NCI-H1417 treated with DMSO at 0.1 percent for 48 hours (cell line): ENCODE data around the gene FAM210B.
"Not testable (repeated sequence)": the region's sequence is repeated elsewhere in the genome, so short reads cannot be mapped to it uniquely, and the experiment has no call there.

Source experiments
- DNase-seq: peaks from one replicate; lab custom pipeline; 2025; lab: John Stamatoyannopoulos, UW

The FAM210B gene

DNA sequence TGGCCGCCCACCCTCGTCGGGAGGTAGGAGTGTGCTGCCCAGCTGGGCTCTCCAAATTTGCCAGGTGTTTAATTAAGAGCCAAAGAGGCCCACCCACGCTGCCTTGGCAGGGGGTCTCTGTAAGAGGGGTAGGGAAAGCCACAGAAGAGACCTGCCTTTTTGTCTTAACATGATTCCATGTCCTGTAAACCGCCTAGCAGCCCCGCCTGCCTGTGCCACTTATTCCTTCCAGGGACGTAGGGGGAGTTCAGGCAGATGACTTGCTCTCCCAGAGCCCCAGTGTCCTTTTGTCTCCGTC lies 2.1 kb downstream of the FAM210B start:
- no peak for DNase-seq

DNA sequence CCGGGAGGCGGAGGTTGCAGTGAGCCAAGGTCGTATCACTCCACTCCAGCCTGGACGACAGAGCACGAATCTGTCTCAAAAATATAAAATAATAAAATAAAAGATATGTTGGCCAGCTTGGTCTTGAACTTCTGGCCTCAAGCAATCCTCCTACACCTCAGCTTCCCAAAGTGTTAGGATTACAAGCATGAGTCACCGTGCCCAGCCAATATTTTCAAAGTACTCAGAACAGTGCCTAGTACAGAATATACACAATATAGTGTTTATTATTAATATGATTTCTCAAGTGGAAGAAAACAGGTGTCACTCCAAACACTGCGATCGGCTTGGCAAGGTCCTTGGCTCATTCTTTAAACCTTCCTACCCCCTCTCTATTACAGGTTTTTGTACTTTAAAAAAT lies 3.1 kb downstream of the FAM210B start:
- no peak for DNase-seq

DNA sequence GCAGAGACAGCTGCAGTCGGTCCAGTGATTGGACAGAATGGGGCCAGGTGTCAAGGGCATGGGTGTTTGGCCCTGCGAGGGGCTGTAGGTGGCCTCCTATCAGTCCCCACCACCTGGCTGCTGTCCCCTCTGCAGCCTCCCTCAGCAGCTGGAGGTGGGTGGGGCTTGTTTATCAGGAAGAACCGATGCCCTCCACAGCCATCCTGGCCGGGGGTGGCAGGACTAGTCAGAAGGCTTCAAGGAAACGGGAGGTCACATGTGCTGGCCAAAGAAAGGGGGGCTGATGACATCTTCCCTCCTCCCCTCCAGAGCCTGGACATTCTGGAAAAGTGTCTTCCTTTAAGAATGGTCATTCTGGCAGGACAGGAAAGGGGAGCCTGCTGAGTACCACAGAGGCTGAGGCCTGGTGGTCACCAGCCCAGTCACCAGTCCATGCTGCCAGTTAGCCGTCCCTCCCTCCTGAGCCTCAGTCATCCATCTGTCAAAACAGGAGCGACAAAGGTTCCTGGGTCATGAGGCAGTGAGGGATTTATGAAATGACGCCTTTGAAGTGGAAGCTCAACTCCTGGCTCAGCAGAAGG lies 4.1 kb downstream of the FAM210B start:
- no peak for DNase-seq

DNA sequence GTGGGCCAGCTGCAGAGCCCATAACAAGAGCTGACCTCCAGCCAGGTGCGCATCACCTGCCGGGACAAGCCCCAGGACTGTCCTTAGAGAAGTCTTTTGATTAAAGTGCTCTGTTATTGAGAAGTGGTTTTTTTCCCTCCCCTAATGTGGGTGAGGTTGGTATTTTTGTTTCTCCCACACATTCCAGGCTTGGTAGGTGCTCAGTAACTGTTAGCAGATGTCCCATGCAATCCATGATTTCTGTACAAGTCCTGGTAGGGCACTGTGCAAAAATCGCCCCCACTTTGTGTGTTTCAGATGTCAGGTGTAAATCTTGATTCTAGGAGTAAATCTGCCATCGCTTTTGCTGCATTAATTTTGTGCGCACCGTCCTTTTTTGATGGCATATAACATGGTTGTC lies 4.7 kb downstream of the FAM210B start:
- no peak for DNase-seq

DNA sequence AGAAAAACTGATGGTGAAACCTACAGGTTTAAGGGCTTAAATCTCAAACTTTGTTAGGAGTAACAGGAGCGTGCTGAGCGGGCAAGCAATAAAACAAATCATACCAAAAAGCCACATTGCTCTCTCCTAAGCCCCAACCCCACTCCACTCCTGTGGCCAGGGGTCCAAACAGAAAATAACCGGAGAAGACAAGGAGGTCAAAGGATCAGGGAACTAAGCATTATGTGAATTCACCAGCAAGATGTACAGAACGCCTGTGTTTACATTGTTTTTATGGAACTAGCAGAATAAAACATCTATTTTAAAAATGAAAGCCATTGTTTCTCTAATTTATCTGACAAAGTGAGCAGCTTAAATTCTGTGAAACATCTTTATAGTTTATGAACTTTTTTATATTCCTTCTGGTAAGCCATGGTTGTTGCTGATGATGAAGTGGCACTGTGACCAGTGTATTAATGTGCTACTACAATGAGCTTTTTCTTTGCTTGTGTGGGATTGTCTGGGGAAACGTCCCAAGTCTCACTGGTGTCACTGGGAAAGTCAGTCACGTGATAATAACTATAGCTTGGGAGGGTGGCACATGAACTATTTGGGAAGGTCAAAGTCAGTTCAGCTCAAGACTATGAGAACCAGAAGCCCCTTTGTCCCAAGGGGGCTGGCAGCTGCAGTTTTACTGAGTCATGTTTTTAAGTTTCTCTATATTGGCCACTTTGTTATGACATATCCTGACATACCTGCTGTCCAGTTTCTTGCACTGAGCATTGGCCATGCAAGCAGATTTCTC lies 9.8 kb downstream of the FAM210B start:
- no peak for DNase-seq

DNA sequence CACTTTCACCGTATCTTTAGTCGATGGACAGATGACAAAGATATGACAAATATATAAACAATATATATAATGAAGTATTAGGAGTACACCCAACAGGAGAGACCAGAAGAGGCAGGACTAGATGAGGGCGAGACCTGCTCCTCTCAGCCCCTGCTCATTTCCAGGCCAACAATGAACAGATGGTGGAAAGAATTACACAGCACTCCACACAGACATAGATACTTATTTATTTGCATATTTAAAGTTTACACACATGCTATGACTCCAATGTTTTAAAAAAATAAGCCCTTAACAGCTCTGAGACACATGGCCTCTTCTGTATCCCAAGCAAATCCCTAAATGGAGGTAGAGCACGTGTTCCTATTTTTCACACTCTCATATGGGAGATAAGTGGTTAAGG lies 10.4 kb downstream of the FAM210B start:
- DNase-seq, result no peak

DNA sequence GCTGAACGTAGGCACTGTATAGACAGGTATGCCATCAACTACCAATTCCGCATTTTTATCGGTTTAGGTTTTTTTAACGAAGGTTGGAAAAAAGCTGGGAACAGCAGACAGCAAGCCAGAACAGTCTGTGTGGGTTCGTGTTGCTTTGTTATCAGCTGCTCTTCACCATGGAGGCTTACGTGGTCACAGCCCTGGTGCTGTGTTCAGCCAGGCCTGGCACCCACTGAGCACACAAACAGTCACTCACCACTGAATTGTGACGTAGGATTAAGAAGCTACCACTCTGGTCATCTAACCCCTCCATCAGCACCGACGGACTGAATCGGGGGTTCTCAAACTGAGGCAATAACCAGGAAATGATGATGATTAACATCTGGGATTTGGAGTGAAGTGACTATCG lies 13.2 kb downstream of the FAM210B start:
- DNase-seq, result no peak

DNA sequence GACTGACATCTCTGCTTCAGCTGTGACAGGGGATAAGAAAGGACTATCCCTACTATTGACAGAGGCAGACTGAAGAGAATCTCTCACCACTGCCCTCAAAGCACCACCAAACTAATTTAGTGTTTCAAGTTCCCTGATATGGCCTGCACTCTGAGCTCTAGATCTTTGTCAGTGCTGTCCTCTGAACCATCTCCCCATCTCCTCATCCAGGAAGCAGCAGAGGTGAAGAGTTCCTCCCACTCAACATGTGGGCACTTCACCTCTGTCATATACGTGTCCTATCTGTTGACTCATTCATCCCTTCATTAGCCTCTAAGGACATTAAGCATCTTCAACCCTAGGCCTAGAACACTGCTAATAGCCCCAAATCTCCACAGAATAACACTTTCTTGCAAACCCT lies 14.1 kb downstream of the FAM210B start:
- DNase-seq, result no peak

DNA sequence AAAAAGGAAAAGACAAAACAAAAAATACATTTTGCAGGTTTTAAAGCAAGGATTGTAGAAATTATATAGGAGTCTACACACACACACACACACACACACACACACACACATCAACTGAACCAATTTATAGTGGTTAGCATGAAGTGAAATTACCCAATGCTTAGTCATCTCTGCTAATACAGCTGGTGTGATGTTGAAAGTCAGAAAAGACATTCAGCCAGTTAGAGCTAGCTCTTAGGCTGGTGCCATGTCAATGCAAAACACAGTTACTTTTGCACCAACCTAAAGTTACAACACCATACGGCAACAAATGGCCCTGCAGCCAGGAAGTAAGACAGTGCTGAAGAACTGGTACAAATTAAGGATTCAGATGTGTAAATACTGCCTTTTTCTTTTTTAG lies 15.2 kb downstream of the FAM210B start:
- DNase-seq, result no peak

DNA sequence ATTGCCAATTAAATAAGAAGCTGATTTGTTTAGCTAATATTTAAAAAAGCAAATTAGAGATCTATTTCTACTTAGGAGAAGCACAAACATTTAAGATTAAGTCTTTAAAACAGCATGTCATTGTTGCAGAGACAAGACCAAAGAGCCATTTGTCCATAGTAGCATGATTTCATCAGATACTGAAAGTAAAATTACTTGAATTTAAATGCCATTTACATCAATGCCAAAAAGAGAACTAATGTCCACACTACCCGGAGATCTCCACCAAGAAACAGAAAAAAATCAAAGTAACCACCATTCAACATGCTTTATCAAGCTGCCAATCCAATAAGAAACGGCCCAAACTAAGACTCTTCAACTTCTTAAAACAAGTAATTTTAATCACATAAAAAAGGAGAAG lies 17.6 kb downstream of the FAM210B start:
- no peak for DNase-seq

DNA sequence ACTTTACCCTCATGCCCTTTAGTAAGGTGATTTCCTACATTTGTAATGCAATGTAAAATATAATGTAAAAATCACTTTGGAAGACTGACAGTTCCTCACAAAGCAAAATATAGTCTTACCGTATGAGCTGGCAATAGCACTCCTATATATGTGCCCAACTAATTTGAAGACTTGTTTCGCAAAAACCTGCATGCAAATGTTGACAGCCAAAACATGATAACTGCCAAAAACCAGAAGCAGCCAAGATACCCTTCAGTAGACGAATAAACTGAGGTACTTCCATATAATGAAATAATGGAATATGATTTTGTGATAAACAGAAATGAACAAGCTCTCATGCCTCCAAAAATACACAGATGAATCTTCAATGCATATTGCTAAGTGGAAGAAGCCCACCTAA lies 19.6 kb downstream of the FAM210B start:
- no peak for DNase-seq

DNA sequence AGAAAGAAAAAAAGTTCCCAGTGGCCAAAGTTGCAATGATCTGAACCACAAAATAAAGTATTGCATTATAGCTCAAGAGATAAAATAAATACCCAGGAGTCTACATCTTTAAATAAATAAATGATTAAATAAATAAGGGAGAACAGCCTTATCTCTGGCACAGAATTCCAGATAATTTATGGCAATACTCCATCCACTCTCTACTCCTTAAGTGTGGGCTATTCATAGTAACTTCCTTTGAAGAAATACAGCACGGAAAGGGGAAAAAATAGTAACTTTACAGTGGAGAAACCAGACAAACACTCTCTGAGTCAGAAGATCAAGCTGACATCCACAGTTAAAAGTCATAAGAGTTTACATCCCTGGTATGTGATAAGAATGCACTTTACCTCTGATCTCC lies 21.6 kb downstream of the FAM210B start:
- DNase-seq, result no peak

DNA sequence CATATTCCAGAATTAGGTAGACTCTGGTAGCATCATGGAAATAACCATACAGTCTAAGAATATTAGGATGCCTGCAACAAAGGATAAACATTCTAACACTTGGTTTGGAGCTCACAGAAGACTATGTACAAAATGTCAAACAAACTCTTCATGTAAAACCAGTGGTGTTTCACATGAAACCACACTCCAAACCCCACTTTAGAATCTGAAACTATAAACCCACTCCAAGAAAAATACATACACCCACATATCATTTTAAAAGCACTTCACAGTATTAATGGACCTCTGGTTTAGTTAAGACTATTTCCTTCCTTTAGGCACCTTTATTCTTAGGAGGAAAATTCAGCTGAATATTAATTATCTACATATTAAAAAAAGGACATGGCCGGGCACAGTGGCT lies 22.7 kb downstream of the FAM210B start:
- no peak for DNase-seq

DNA sequence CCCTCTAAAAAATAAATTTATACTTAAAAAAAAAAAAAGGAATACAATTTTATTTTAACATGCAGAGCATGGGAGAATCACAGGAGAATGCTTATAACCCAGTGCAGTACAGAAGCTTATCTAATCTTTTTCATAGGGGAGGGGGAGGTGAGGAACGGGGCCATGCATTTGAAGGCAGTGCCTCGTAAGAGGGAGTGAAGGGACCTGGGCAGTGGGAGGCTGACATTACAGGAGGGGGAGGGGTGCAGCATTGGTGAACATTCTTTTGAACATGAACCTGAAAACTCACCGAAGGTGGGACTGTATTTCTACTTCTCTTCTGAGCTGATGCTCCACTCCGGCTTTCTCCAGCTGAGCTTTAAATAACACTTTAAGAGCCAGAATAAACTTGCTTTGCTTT lies 23.9 kb downstream of the FAM210B start:
- no peak for DNase-seq

DNA sequence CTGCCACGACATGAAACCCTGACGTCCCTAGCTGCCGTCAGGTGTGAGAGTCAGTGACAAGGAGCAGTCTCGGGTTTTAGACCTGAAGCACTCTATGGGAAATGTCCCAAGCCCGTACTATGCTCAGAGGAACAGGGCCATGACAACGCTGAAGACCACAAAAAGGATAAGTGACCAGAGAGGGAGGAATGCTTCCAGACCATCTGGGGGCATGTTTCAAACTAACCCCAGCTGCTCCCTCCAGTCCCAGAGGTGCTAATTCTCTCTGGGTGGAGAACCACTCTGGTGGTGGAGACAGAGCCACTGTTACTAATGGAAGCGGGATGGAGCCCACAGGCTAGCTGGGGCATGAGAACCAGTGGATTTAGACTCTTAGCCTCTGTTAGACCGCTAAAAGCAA lies 24.6 kb downstream of the FAM210B start:
- DNase-seq, result no peak

DNA sequence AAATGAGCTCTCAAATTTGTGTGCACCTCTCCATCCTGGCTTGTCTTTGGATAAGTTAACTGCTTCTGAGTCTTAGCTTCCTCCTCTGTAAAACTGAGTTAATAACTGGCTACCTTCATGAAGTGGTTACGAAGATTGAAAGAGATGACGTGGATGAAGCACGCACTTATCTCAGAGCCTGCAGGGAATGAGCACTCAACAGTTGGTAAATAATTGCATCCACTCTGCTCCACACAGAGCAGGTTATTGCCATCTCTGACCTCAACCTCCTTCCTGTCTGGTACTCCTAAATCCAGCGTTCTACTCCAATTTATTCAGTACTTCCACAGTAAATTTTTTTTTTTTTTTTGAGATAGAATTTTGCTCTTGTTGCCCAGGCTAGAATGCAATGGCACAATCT lies 26.4 kb downstream of the FAM210B start:
- DNase-seq, result no peak

DNA sequence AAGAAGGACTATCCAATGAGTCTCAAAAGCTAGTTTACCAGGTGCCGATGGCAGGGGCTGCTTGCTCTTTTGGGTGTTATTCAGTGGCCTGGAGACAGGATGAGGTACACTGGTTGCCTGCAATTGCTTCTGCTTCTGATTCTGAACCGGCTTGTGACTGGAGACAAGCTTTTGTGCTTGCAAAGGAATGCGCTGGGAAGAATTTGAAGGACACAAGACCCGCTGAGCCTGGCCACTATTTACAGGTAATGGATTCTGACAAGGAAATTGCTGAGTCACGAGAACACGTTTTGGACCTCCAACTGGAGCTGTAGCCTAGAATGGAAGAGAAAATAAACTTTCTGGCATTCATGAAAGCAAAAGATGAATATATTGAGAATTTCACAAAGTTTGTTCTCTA lies 27.4 kb downstream of the FAM210B start:
- no peak for DNase-seq

DNA sequence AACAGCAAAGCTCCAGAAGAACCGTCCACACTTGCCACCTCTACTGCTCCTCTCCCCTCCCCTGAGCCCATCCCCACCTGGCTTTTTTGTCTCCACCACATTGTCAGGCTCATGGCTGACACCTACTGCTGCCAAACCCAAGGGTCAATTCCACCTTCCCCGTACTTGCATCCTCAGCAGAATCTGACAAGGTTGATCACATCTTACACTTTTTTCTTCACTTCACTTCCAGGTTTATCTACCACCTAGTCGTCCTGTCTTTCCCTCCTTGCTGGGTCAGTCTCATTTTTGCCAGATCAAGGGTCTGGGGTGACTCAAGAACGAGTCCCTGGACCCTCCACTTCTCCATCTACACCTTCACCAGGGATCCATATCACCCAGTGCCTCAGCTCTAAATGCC lies 30.1 kb downstream of the FAM210B start:
- no peak for DNase-seq

DNA sequence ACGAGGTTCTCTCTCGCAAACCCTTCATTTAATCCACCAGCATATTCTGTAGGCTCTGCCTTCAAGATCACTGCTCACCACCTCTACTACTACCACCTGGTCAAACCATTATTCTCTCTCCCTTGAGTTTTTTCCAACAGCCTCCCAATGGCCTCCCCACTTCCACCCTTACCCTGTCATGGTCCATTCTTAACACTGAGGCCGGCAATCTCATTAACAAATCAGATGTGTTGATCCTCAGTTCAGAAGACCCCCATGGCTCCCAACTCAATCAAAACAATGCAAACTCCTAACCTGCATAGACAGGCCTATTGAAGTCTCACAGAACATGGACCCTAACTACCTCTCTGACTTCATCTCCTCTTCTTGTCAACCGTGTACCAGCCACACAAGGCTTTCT lies 31.0 kb downstream of the FAM210B start:
- no peak for DNase-seq

DNA sequence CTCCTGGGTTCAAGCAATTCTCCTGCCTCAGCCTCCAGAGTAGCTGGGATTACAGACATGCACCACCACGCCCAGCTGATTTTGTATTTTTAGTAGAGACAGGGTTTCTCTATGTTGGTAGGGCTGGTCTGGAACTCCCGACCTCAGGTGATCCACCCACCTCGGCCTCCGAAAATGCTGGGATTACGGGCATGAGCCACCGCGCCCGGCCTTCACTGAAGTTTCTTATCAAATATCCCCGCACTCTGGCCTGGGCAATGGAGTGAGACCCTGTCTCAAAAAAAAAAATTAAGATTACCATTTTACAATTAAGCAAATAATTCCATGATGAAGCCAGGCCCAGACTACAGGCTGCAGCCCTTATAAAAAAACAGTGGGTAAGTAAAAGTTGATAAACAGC lies 31.6 kb downstream of the FAM210B start:
- DNase-seq, result not testable (repeated sequence)

DNA sequence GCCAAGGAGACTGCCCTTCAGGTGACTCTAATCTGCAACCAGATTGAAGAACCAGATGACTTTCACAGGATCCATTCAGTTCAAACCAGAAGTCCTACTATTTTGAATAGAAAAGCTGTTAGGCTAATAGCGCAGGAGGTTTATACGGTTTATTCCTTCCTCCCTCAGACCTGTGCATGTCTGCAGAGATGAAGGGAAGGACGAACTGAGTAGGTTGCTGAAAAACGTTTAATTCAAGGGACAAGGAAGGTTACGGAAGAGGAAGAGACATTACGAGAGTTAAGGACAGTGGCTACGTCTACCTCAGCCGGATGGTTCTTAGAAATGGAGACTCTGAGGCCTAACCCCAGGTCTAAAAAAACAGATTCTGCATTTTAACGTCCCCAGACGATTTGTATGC lies 32.3 kb downstream of the FAM210B start:
- no peak for DNase-seq

DNA sequence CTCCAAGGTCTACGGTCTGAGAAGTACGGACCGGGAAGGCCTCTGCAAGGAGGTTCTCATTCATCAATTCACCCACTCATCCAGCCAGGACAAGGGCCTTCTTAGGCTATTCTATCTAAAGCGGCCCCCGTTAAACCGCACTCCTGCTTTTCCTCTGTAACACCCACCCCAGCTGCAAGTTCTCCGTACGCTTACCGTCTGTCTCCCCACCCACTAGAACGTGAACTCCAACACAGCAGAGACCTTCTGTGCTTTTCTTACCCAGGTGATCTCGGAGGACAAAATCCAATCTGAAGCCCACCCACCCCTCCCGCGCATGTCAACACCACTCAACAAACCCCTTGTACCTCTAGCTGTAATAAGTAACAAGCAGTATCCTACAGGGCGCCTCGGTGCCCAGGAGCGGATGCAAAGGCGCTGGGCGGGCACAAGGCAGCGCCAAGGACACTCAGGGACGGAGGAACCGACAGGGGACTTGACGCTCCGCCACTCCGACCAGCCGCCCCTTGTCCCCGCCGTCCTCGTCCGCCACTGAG lies 32.9 kb downstream of the FAM210B start:
- no peak for DNase-seq

DNA sequence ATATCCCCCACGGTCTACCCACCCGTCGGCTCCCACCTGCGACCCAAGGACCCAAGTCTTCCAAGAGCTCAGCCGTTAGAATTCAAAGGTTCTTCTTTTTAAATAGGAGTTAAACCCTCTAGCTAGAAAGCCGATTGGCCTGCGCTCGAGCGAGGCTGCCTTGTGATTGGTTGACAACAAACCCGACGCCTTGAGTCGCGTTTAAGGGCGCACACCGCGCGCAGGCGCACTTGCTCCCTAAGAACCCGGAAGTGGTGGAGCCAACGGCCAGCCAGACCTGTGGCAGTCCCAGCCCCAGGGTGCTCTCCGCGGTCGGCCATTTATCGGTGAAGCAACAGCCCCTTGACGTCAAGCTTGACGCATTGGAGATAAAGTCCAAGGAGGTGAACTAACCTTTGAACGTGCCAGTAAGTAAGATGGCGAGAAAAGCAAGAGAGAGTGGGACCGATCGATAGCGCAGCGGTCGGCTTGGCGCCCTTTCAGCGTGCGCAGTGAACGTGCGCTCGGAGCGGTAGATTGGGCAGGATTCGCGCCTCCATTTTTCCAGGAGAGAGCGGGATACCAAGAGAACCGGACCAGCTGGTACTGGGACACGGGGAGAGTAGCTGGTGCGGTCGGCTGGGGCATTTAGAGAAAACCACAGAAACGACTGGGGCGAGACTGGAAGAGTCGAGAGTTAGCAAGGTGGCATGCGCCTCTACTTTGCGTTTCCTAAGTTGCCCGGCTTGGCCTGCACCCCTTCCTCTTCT lies 33.5 kb downstream of the FAM210B start, which contains the start of the genes AURKA and CSTF1:
TSS of gene AURKA (minus strand) at position 84 of the 749 bp plus-strand sequence. CDS start 4,018 bp downstream, outside the sequence.
TSS of gene CSTF1 (plus strand) at position 514 of the 749 bp plus-strand sequence. CDS start 2,908 bp downstream, outside the sequence.
- peak; percentile 95 for DNase-seq
